Measurements from ENCODE around the gene PRRC2B. TPM values are rescaled to one million over a fixed set of nuclear protein-coding genes. Genes with fewer than 3 reads are reported as not detected.

PRRC2B gene
- total and polyA plus RNA-seq, 8 donors = 159 to 233 (median 187) TPM

DNA sequence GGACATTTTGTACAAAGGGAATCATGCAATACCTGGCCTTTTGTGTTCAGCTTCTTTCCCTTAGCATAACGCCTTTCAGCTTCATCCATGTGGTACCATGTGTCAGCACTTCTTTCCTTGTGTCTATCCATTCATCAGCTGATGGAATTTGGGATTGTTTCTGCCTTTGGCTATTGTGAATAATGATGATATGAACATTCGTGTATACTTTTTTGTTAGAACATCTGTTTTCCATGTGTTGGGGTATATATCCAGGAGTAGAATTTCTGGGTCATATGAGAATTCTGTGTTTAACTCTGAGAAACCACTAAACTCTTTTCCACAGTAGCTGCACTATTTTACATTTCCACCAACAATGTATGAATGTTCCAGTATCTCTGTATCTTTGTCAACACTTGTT lies 14.8 kb upstream of the PRRC2B start:
- H3K36me3 ChIP-seq = no peaks in the 10 kb centered on the region
- H3K9me3 ChIP-seq = no peaks in the 10 kb centered on the region
- no peak overlapping the region for H3K27ac ChIP-seq
- H3K4me1 ChIP-seq = peaks cover 0 to 4% of the 10 kb centered on the region in 2 donors
- DNase-seq = no peak
- no peak overlapping the region for H3K4me3 ChIP-seq
- intact Hi-C loops (cut with DNase I) = no loop called here
- no peak for ATAC-seq
- TF ChIP-seq, protein P1, sequence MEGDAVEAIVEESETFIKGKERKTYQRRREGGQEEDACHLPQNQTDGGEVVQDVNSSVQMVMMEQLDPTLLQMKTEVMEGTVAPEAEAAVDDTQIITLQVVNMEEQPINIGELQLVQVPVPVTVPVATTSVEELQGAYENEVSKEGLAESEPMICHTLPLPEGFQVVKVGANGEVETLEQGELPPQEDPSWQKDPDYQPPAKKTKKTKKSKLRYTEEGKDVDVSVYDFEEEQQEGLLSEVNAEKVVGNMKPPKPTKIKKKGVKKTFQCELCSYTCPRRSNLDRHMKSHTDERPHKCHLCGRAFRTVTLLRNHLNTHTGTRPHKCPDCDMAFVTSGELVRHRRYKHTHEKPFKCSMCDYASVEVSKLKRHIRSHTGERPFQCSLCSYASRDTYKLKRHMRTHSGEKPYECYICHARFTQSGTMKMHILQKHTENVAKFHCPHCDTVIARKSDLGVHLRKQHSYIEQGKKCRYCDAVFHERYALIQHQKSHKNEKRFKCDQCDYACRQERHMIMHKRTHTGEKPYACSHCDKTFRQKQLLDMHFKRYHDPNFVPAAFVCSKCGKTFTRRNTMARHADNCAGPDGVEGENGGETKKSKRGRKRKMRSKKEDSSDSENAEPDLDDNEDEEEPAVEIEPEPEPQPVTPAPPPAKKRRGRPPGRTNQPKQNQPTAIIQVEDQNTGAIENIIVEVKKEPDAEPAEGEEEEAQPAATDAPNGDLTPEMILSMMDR (IDR thresholded peaks at IDR 0.05) = no peak
- H3K27me3 ChIP-seq = no peaks in the 10 kb centered on the region

DNA sequence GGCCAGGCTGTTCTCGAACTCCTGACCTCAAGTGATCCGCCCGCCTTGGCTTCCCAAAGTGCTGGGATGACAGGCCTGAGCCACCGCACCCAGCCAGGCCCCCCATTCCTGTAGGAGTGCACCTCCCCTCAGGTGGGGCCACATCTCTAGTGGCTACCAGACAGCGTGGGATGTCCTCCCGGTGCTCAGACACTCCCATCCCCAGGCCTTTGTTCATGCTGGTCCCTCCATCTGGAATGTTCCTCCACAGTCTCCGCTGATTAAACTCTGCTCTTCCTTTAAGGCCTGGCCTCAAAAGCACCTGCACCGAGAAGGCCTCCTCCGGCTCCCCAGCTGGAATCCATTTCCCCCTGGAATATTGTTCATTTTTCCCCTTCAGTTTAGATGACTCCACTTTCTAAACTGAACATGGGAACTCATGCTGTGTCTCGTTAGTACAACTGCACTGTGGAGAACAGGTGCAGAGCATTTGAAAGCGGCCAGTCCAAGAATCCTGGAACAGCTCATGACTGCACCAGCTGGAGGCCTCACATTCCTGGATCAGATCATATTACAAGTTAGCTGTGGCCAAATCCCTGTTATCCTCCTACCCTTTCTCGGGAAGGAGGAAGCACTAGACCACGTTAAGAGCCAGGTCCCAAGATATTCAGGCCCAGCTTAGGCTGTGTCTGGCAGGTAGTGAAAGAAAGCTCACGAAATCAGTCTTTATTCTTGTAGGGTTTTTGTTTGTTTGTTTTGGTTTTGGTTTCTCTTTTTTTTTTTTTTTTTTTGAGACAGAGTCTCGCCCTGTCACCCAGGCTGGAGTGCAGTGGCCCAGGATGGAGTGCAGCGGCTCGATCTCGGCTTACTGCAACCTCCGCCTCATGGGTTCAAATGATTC lies 10.8 kb upstream of the PRRC2B start:
- peak in 2 of 4 donors; percentile 44 to 82 for DNase-seq
- ATAC-seq = peak; percentile 95
- H3K27ac ChIP-seq = peak overlapping the region; percentile 9 to 22

DNA sequence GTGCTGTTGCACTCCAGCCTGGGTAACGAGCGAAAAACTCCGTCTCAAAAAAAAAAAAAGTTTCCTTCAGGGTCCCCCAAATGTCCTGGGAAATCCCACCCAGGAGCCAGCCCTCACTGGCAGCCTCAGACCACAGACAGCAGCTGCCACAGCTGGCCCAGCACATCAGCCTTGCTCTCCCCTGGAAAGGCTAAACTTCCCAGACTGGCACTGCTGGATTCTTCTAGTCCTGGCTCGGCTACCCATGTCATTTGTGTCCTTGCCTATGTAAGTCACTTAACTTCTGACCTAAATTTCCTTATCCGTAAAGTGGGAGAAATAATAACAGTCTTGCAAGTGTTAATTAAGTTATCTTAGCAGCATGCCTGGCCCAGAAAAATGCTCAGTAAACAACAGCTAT lies 8.6 kb upstream of the PRRC2B start:
- intact Hi-C loops (cut with DNase I) = no loop called here
- TF ChIP-seq, protein P1 (IDR thresholded peaks at IDR 0.05) = no peak
- H3K9me3 ChIP-seq = no peaks in the 10 kb centered on the region
- no peaks in the 10 kb centered on the region for H3K36me3 ChIP-seq
- DNase-seq (no peak), ATAC-seq (no peak)
- no peaks in the 10 kb centered on the region for H3K27me3 ChIP-seq
- H3K4me3 ChIP-seq = no peak overlapping the region
- no peaks in the 10 kb centered on the region for H3K4me1 ChIP-seq
- no peak overlapping the region for H3K27ac ChIP-seq

More for the DNA sequence above, 10.8 kb upstream of the PRRC2B start:
- TF ChIP-seq, protein P1 (IDR thresholded peaks at IDR 0.05) = no peak
- intact Hi-C loops (cut with DNase I) = no loop called here
- Histone ChIP-seq H3K4me3 (no peak overlapping the region), H3K4me1 (no peaks in the 10 kb centered on the region), H3K27me3 (no peaks in the 10 kb centered on the region), H3K36me3 (no peaks in the 10 kb centered on the region), H3K9me3 (no peaks in the 10 kb centered on the region)

DNA sequence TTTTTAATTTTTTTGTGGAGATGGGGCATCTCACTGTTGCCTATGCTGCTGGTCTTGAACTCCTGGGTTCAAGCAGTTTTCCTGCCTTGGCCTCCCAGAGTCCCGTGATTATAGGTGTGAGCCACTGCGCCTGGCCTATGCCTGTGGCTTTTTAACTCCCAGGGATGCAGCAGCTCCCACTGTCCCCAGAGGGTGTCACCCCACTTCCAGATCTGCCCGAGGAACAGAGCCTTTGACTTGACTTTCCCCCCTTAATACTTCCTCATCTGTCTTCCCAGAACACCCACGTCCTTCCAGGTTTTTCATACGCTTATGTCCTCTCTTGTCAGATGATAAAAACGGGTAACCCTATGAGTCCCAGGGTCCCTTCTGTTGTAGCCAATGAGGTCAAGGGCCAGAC lies 7.6 kb upstream of the PRRC2B start:
- Histone ChIP-seq H3K36me3 (no peaks in the 10 kb centered on the region), H3K27ac (no peak overlapping the region), H3K27me3 (no peaks in the 10 kb centered on the region), H3K9me3 (no peaks in the 10 kb centered on the region), H3K4me3 (no peak overlapping the region), H3K4me1 (no peaks in the 10 kb centered on the region)
- TF ChIP-seq, protein P1 (IDR thresholded peaks at IDR 0.05) = peak in 1 of 2 donors; percentile 10
- DNase-seq (no peak), ATAC-seq (no peak)
- intact Hi-C loops (cut with DNase I) = no loop called here

DNA sequence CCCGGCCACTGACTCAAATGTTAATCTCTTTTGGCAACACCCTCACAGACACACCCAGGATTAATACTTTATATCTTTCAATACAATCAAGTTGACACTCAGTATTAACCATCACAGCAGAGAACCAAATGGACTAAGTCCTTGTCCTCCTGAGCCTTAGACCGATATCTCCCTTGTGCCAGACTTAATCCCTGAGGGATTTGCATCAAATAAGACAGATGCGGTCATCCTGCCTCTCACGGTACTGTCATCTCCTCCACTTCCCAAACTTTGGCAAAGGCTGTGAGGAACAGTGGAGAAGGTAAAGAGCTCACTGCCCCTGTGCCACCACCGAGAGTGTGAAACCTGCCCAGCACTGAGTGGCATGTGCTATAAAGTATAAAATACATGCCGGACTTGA lies 6.5 kb upstream of the PRRC2B start:
- Histone ChIP-seq H3K4me3 (no peak overlapping the region), H3K27ac (no peak overlapping the region), H3K36me3 (no peaks in the 10 kb centered on the region), H3K4me1 (no peaks in the 10 kb centered on the region), H3K9me3 (no peaks in the 10 kb centered on the region), H3K27me3 (no peaks in the 10 kb centered on the region)
- DNase-seq (no peak), ATAC-seq (no peak)
- intact Hi-C loops (cut with DNase I) = no loop called here
- TF ChIP-seq, protein P1 (IDR thresholded peaks at IDR 0.05) = no peak

Measured in left lung (tissue), 10 donors.